Endothelial cell of umbilical vein (primary cell): ENCODE results near the gene DRAM1. TPM values are rescaled to one million over a fixed set of nuclear protein-coding genes. Genes with fewer than 3 reads are reported as not detected.

ENCODE experiments used
- BruUV-seq: library from RNA; stranded (reverse); fragments of 400-500 nt; replicated peaks from 2 replicates; lab custom pipeline; 2021; lab: Mats Ljungman, UMichigan
- CTCF ChIA-PET: fragments of 300-600, 350-600 bp; sonication (Branson Sonifier 250); formaldehyde crosslinking; loops from one replicate; lab custom pipeline; 2021; ENCODE audit warnings: antibody characterized with exemption, inconsistent platforms; lab: Charles Lee
- POLR2A ChIA-PET: fragments of 300-600, 350-600 bp; sonication (Branson Sonifier 250); formaldehyde crosslinking; loops from one replicate; lab custom pipeline; 2021; ENCODE audit warnings: antibody characterized with exemption, inconsistent platforms; lab: Charles Lee
- DNase-seq: peaks from one replicate; pipeline ENCODE4 v3.0.0-alpha.2; 2011; ENCODE audit warnings: low read depth, low spot score
- FAIRE-seq: peaks from 2 replicates; lab custom pipeline; 2011; peaks lifted over from hg19 to GRCh38; lab: Jason Lieb, UNC
- H2AFZ ChIP-seq: 2 replicates; pipeline ENCODE4 v1.6.0; 2012; ENCODE audit warnings: low read depth, low read length, control low read depth, inconsistent platforms
- H3K27ac ChIP-seq: 2 replicates; pipeline ENCODE4 v1.5.1; 2011; ENCODE audit warnings: low read depth, mild to moderate bottlenecking, control low read depth, low read length, moderate library complexity; ENCODE audit not compliant: insufficient read depth
- H3K27me3 ChIP-seq, 2 experiments: 2 replicates each; pipeline versions ENCODE4 v1.6.0 to v1.6.1; 2011; ENCODE audit warnings: low read length in 2 of 2, mixed read lengths in 1 of 2; ENCODE audit not compliant: control insufficient read depth in 2 of 2, insufficient read depth in 2 of 2
- H3K36me3 ChIP-seq, 2 experiments: 2 replicates in 1 of 2; 3 replicates in 1 of 2; pipeline ENCODE4 v1.5.1; 2011; ENCODE audit warnings: low read length in 2 of 2, mild to moderate bottlenecking in 1 of 2, moderate library complexity in 1 of 2; ENCODE audit not compliant: control insufficient read depth in 2 of 2, insufficient read depth in 2 of 2; ENCODE audit errors: extremely low read depth in 1 of 2
- H3K4me1 ChIP-seq: 3 replicates; pipeline ENCODE4 v1.5.1; 2011; ENCODE audit warnings: mild to moderate bottlenecking, low read length; ENCODE audit not compliant: control insufficient read depth, insufficient read depth; ENCODE audit errors: extremely low read depth
- H3K4me2 ChIP-seq: 2 replicates; pipeline ENCODE4 v1.6.1; 2011; ENCODE audit warnings: low read length, control low read depth, mixed read lengths; ENCODE audit not compliant: insufficient read depth
- H3K4me3 ChIP-seq, 3 experiments: fragments of 200-600 bp in 1 of 3; sonication (generic), shearing (Covaris generic) in 1 of 3; replicated peaks in 1 of 3; 2 replicates each; pipeline ENCODE4 v1.5.1; 2011 to 2016; ENCODE audit warnings: control low read depth in 3 of 3, low read length in 3 of 3, mild to moderate bottlenecking in 2 of 3, inconsistent platforms in 1 of 3, low read depth in 1 of 3, moderate library complexity in 1 of 3; ENCODE audit not compliant: insufficient read depth in 1 of 3
- H3K79me2 ChIP-seq: 2 replicates; pipeline ENCODE4 v1.6.0; 2012; ENCODE audit warnings: low read length, inconsistent platforms; ENCODE audit not compliant: control insufficient read depth, insufficient read depth
- H3K9ac ChIP-seq: replicated peaks from 2 replicates; pipeline ENCODE3; 2011; ENCODE audit warnings: low read length, control low read depth; ENCODE audit not compliant: insufficient read depth; ENCODE audit errors: extremely low read depth
- H3K9me1 ChIP-seq: replicated peaks from 3 replicates; pipeline ENCODE4 v1.6.0; 2011; ENCODE audit warnings: mild to moderate bottlenecking, low read length; ENCODE audit not compliant: control insufficient read depth, insufficient read depth; ENCODE audit errors: extremely low read depth
- H3K9me3 ChIP-seq: replicated peaks from 2 replicates; pipeline ENCODE4 v1.5.1; 2012; ENCODE audit warnings: low read length, inconsistent platforms; ENCODE audit not compliant: control insufficient read depth, insufficient read depth
- H4K20me1 ChIP-seq: replicated peaks from 2 replicates; pipeline ENCODE3; 2011; ENCODE audit warnings: mild to moderate bottlenecking, low read length; ENCODE audit not compliant: control insufficient read depth, insufficient read depth; ENCODE audit errors: extremely low read depth
- CTCF ChIP-seq, 2 donors: IDR thresholded peaks; 1 replicate in 1 of 2; 2 replicates in 1 of 2; pipeline ENCODE4 v1.5.1; 2011; ENCODE audit warnings: low read length in 2 of 2, mild to moderate bottlenecking in 2 of 2, moderate library complexity in 2 of 2, control low read depth in 1 of 2, inconsistent platforms in 1 of 2, low read depth in 1 of 2; ENCODE audit not compliant: insufficient read depth in 1 of 2; ENCODE audit errors: extremely low read depth in 1 of 2
- EZH2 ChIP-seq: IDR thresholded peaks from 2 replicates; pipeline ENCODE4 v1.6.1; 2012; ENCODE audit warnings: borderline replicate concordance, low read depth, mild to moderate bottlenecking, moderate library complexity, low read length, inconsistent platforms; ENCODE audit not compliant: severe bottlenecking
- FOS ChIP-seq: IDR thresholded peaks from 2 replicates; pipeline ENCODE4 v1.6.1; 2011; ENCODE audit warnings: mild to moderate bottlenecking, low read length, moderate library complexity, borderline replicate concordance; ENCODE audit not compliant: insufficient read depth
- GATA2 ChIP-seq: IDR thresholded peaks from 2 replicates; pipeline ENCODE4 v1.7.0; 2011; ENCODE audit warnings: low read depth, mild to moderate bottlenecking, moderate library complexity, mixed read lengths, low read length; ENCODE audit not compliant: insufficient read length, insufficient read depth
- JUN ChIP-seq: IDR thresholded peaks from 2 replicates; pipeline ENCODE4 v1.6.1; 2011; ENCODE audit warnings: borderline replicate concordance, low read depth; ENCODE audit not compliant: insufficient read length, insufficient read depth
- MAX ChIP-seq: IDR thresholded peaks from 2 replicates; pipeline ENCODE4 v1.6.1; 2011; ENCODE audit not compliant: insufficient read depth, insufficient read length
- MYC ChIP-seq: IDR thresholded peaks from one replicate; pipeline ENCODE4 v1.6.1; 2011; ENCODE audit warnings: mild to moderate bottlenecking, low read depth, low read length
- POLR2A ChIP-seq: IDR thresholded peaks from 2 replicates; pipeline ENCODE4 v1.6.1; 2012; ENCODE audit warnings: low read depth, mild to moderate bottlenecking, control low read depth, low read length
- POLR2AphosphoS5 ChIP-seq: IDR thresholded peaks from 2 replicates; pipeline ENCODE4 v1.6.1; 2012; ENCODE audit warnings: low read depth, mild to moderate bottlenecking, control low read depth, low read length, moderate library complexity; ENCODE audit not compliant: insufficient read depth
- dilution Hi-C: fragments of 300-500 bp; cut with MboI; formaldehyde crosslinking; loops from one replicate; pipeline ENCODE4 v1.15.0; 2019; ENCODE audit warnings: low sequenced_read_pairs; ENCODE audit not compliant: extremely low pct_ligation_motif_present
- intact Hi-C: fragments of 100-400 bp; cut with micrococcal nuclease; formaldehyde crosslinking; loops from one replicate; pipeline ENCODE4 v1.10.0; 2022
- polyA plus RNA-seq, 4 experiments: library from polyadenylated mRNA; depleted of rRNA in 3 of 4; stranded (reverse) in 3 of 4; unstranded in 1 of 4; fragments of >200 nt; gene quantifications; 2 replicates each; pipeline versions ENCODE4 v1.2.1 to v1.2.3, GENCODE V29; 2011 to 2012; ENCODE audit warnings: missing spikeins in 1 of 4
- total RNA-seq: library from RNA; stranded (reverse); gene quantifications from 2 replicates; pipeline ENCODE4 v1.2.3, GENCODE V29; 2021

Gene DRAM1
- total and polyA plus RNA-seq, 2 donors (not counting 3 experiments of a cell fraction or from before 2014, with no cell fraction given) = 24.6 to 46.3 TPM

- no peak overlapping the region for H3K27ac ChIP-seq
- intact Hi-C loops = no loop called here
- no peak for DNase-seq
- no peaks in the 10 kb centered on the region for H3K9me3 ChIP-seq
- no peaks in the 10 kb centered on the region for H3K36me3 ChIP-seq
- no peaks in the 10 kb centered on the region for H3K79me2 ChIP-seq
- dilution Hi-C loops = no loop called here
- H4K20me1 ChIP-seq = no peaks in the 10 kb centered on the region
- no peak for TF ChIP-seq CTCF (IDR thresholded peaks at IDR 0.05; ENCODE audit: extremely low read depth in 1 of 2, insufficient read depth in 1 of 2, low read depth in 1 of 2, low read length in 2 of 2)
- no peak for TF ChIP-seq POLR2A
- no peak for TF ChIP-seq POLR2AphosphoS5
- no peak for TF ChIP-seq FOS
- TF ChIP-seq MYC = no peak
- no peak for TF ChIP-seq GATA2
- no peak for TF ChIP-seq JUN
- no peak for TF ChIP-seq MAX
- no peak for TF ChIP-seq EZH2
- no peak overlapping the region for H3K9ac ChIP-seq
- H3K4me1 ChIP-seq = no peaks in the 10 kb centered on the region
- ChIA-PET CTCF (interaction anchor here (1.4 to 9.8 kb wide), 10 partner anchors 8 to 426 kb away, joined by 3 to 149 read pairs (median 16); partner anchors contain the start of gene GNPTAB), POLR2A (no interaction called here)
- FAIRE-seq = no peak
- H3K4me3 ChIP-seq = no peak overlapping the region
- no peaks in the 10 kb centered on the region for H3K9me1 ChIP-seq
- H2AFZ ChIP-seq = no peak overlapping the region
- no TSS peak for BruUV-seq
- H3K4me2 ChIP-seq = no peak overlapping the region
- H3K27me3 ChIP-seq = no peaks in the 10 kb centered on the region
Observed at GRCh38 chr12:101841069-101841468, 36.3 kb upstream of the DRAM1 start.
